Gastroesophageal sphincter (tissue), 3 donors: Measurements from ENCODE around the gene ST7.

Experiments used
- POLR2AphosphoS5 ChIP-seq: sonication (generic); formaldehyde crosslinking; IDR thresholded peaks from one replicate; pipeline ENCODE4 v1.6.1; 2017; ENCODE audit warnings: antibody characterized with exemption
- TF ChIP-seq, protein P1 (sequence below), 4 experiments: fragments of 200-600 bp in 2 of 4; fragments of 450-650 bp in 2 of 4; sonication (generic) in 1 of 4; IDR thresholded peaks; one replicate each; pipeline ENCODE4 v1.5.1; 2017 to 2019; ENCODE audit warnings: antibody characterized with exemption in 4 of 4, mild to moderate bottlenecking in 2 of 4, moderate library complexity in 2 of 4

GRCh38 chr7:117122536-117122935 lies 169.2 kb downstream of the ST7 start:
- TF ChIP-seq POLR2AphosphoS5 = no peak
- TF ChIP-seq, protein P1, sequence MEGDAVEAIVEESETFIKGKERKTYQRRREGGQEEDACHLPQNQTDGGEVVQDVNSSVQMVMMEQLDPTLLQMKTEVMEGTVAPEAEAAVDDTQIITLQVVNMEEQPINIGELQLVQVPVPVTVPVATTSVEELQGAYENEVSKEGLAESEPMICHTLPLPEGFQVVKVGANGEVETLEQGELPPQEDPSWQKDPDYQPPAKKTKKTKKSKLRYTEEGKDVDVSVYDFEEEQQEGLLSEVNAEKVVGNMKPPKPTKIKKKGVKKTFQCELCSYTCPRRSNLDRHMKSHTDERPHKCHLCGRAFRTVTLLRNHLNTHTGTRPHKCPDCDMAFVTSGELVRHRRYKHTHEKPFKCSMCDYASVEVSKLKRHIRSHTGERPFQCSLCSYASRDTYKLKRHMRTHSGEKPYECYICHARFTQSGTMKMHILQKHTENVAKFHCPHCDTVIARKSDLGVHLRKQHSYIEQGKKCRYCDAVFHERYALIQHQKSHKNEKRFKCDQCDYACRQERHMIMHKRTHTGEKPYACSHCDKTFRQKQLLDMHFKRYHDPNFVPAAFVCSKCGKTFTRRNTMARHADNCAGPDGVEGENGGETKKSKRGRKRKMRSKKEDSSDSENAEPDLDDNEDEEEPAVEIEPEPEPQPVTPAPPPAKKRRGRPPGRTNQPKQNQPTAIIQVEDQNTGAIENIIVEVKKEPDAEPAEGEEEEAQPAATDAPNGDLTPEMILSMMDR (IDR thresholded peaks at IDR 0.05) = no peak
